ENCODE measurements around the gene LRRC23.

DNA sequence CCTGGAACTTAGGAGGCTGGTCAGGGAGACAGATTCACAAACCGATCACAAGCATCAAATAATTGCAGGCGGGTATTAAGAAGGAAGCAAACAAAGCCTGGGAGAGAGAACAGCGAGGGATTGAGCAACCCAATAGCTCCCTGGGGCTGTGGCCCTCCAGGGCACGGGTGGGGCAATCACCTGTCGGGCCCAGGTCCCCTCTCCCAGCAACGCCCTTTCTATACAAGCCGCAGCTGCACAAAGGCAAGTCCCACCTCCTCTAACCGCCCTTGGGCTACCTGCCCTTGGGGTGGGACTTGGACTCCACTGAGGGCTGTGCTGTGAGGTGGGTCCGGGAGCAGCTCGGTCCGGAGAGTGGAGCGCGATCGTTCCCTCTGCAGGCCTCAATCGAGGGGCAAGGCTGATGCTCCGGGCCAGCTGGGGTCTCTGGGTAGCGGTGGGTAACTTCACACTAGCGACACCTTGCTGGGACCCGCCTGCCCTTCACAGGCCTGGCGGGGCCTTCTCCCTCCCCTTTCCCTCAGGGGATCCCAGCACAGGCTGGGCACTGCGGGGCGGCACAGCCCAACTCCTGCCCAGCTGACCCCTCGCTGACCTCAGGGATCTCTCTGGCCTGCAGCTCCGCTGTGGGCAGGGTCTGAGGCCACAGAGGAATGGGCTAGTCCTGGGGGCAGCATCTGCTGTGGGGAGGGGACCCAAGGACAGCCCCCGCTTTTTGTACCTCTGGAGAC is 57.8 kb downstream of the LRRC23 start:
- 0 out of 6 replicates have a peak, but pooled peaks of 1 of the 3 experiments have one; percentile 10 for TF ChIP-seq CTCF (IDR thresholded peaks at IDR 0.05 in 2 of 3, conservative IDR thresholded peaks at IDR 0.05 in 1 of 3; ENCODE audit: borderline replicate concordance in 1 of 3, insufficient read depth in 1 of 3, low read depth in 2 of 3, low read length in 2 of 3)
- no peak for TF ChIP-seq TCF7L2 (IDR thresholded peaks at IDR 0.05; ENCODE audit: borderline replicate concordance, extremely low read depth, insufficient read depth, insufficient read length)
- TF ChIP-seq POLR2A (IDR thresholded peaks at IDR 0.05; ENCODE audit: borderline replicate concordance, extremely low read depth, insufficient read depth, insufficient read length) = peak; percentile 36
- TF ChIP-seq EGR1 (IDR thresholded peaks at IDR 0.05; ENCODE audit: low read depth) = no peak
- TF ChIP-seq, protein P1, sequence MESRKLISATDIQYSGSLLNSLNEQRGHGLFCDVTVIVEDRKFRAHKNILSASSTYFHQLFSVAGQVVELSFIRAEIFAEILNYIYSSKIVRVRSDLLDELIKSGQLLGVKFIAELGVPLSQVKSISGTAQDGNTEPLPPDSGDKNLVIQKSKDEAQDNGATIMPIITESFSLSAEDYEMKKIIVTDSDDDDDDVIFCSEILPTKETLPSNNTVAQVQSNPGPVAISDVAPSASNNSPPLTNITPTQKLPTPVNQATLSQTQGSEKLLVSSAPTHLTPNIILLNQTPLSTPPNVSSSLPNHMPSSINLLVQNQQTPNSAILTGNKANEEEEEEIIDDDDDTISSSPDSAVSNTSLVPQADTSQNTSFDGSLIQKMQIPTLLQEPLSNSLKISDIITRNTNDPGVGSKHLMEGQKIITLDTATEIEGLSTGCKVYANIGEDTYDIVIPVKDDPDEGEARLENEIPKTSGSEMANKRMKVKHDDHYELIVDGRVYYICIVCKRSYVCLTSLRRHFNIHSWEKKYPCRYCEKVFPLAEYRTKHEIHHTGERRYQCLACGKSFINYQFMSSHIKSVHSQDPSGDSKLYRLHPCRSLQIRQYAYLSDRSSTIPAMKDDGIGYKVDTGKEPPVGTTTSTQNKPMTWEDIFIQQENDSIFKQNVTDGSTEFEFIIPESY (IDR thresholded peaks at IDR 0.05; ENCODE audit: extremely low read depth, insufficient replicate concordance, low read length) = no peak
- TF ChIP-seq, protein P2, sequence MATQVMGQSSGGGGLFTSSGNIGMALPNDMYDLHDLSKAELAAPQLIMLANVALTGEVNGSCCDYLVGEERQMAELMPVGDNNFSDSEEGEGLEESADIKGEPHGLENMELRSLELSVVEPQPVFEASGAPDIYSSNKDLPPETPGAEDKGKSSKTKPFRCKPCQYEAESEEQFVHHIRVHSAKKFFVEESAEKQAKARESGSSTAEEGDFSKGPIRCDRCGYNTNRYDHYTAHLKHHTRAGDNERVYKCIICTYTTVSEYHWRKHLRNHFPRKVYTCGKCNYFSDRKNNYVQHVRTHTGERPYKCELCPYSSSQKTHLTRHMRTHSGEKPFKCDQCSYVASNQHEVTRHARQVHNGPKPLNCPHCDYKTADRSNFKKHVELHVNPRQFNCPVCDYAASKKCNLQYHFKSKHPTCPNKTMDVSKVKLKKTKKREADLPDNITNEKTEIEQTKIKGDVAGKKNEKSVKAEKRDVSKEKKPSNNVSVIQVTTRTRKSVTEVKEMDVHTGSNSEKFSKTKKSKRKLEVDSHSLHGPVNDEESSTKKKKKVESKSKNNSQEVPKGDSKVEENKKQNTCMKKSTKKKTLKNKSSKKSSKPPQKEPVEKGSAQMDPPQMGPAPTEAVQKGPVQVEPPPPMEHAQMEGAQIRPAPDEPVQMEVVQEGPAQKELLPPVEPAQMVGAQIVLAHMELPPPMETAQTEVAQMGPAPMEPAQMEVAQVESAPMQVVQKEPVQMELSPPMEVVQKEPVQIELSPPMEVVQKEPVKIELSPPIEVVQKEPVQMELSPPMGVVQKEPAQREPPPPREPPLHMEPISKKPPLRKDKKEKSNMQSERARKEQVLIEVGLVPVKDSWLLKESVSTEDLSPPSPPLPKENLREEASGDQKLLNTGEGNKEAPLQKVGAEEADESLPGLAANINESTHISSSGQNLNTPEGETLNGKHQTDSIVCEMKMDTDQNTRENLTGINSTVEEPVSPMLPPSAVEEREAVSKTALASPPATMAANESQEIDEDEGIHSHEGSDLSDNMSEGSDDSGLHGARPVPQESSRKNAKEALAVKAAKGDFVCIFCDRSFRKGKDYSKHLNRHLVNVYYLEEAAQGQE (IDR thresholded peaks at IDR 0.05; ENCODE audit: low read depth) = no peak
- no peak for TF ChIP-seq EZH2phosphoT487 (IDR thresholded peaks at IDR 0.05; ENCODE audit: borderline replicate concordance)
- TF ChIP-seq POLR2AphosphoS5 (IDR thresholded peaks at IDR 0.05; ENCODE audit: low read depth, low read length) = no peak; the same call in 1 of the 2 replicates
- TF ChIP-seq, protein P3, sequence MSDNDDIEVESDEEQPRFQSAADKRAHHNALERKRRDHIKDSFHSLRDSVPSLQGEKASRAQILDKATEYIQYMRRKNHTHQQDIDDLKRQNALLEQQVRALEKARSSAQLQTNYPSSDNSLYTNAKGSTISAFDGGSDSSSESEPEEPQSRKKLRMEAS (IDR thresholded peaks at IDR 0.05) = no peak
- TF ChIP-seq SP1 (IDR thresholded peaks at IDR 0.05; ENCODE audit: low read depth) = no peak

All from HCT116 (cell line).